ENCODE data around the gene FIG4. TPM values are rescaled to one million over a fixed set of nuclear protein-coding genes. Genes with fewer than 3 reads are reported as not detected.

The FIG4 gene
- total and polyA plus RNA-seq, 4 donors: 10.8 to 20.4 (median 15.5) TPM

GRCh38 chr6:109718991-109719390 lies 27.9 kb downstream of the FIG4 start:
- Histone ChIP-seq H3K4me1 (ENCODE audit: control insufficient read depth in 5 of 5, insufficient read depth in 5 of 5, low read length in 5 of 5) (no peaks in the 10 kb centered on the region), H3K27ac (ENCODE audit: low read depth in 1 of 2, low read length in 1 of 2) (no peak overlapping the region), H3K36me3 (ENCODE audit: control insufficient read depth in 4 of 4, insufficient read depth in 4 of 4, low read length in 4 of 4) (peaks cover 0 to 7% (median 4%) of the 10 kb centered on the region in 4 donors), H3K4me3 (no peak overlapping the region), H3K9ac (ENCODE audit: insufficient read depth in 1 of 2, low read length in 2 of 2) (no peak overlapping the region), H3K9me3 (ENCODE audit: control insufficient read depth in 4 of 4, insufficient read depth in 3 of 4, low read length in 3 of 4) (no peaks in the 10 kb centered on the region), H3K27me3 (ENCODE audit: control insufficient read depth in 3 of 3, insufficient read depth in 3 of 3, low read length in 2 of 3) (no peaks in the 10 kb centered on the region)
- ATAC-seq (ENCODE audit: insufficient read depth, low FRiP score) (no peak), DNase-seq (no peak)
- WGBS, 2 donors: 97 to 98% methylated on average over 5 of the region's 5 CpGs
- no peak for TF ChIP-seq CTCF (IDR thresholded peaks at IDR 0.05; ENCODE audit: control extremely low read depth, extremely low read depth)

- H3K4me3 ChIP-seq: no peak overlapping the region
- no peaks in the 10 kb centered on the region for H3K27me3 ChIP-seq (ENCODE audit: control insufficient read depth in 3 of 3, insufficient read depth in 3 of 3, low read length in 2 of 3)
- 80 to 87% methylated on average over 3 of the region's 3 CpGs for WGBS, 2 donors
- H3K27ac ChIP-seq (ENCODE audit: low read depth in 1 of 2, low read length in 1 of 2): no peak overlapping the region
- H3K9me3 ChIP-seq (ENCODE audit: control insufficient read depth in 4 of 4, insufficient read depth in 3 of 4, low read length in 3 of 4): no peaks in the 10 kb centered on the region
- ATAC-seq (ENCODE audit: insufficient read depth, low FRiP score) (no peak), DNase-seq (no peak)
- peaks cover 0 to 8% (median 5%) of the 10 kb centered on the region in 4 donors for H3K36me3 ChIP-seq (ENCODE audit: control insufficient read depth in 4 of 4, insufficient read depth in 4 of 4, low read length in 4 of 4)
- no peaks in the 10 kb centered on the region for H3K4me1 ChIP-seq (ENCODE audit: control insufficient read depth in 5 of 5, insufficient read depth in 5 of 5, low read length in 5 of 5)
- no peak for TF ChIP-seq CTCF (IDR thresholded peaks at IDR 0.05; ENCODE audit: control extremely low read depth, extremely low read depth)
- H3K9ac ChIP-seq (ENCODE audit: insufficient read depth in 1 of 2, low read length in 2 of 2): no peak overlapping the region
Measured at GRCh38 chr6:109720311-109720710, 29.2 kb downstream of the FIG4 start.

GRCh38 chr6:109722011-109722410 lies 30.9 kb downstream of the FIG4 start:
- DNase-seq: peak in 1 of 3 donors; percentile 13
- Histone ChIP-seq H3K36me3 (ENCODE audit: control insufficient read depth in 4 of 4, insufficient read depth in 4 of 4, low read length in 4 of 4) (peaks cover 0 to 8% (median 4%) of the 10 kb centered on the region in 4 donors), H3K4me3 (no peak overlapping the region), H3K27me3 (ENCODE audit: control insufficient read depth in 3 of 3, insufficient read depth in 3 of 3, low read length in 2 of 3) (no peaks in the 10 kb centered on the region), H3K9ac (ENCODE audit: insufficient read depth in 1 of 2, low read length in 2 of 2) (no peak overlapping the region), H3K9me3 (ENCODE audit: control insufficient read depth in 4 of 4, insufficient read depth in 3 of 4, low read length in 3 of 4) (no peaks in the 10 kb centered on the region), H3K27ac (ENCODE audit: low read depth in 1 of 2, low read length in 1 of 2) (no peak overlapping the region), H3K4me1 (ENCODE audit: control insufficient read depth in 5 of 5, insufficient read depth in 5 of 5, low read length in 5 of 5) (no peaks in the 10 kb centered on the region)
- 87 to 89% methylated on average over 3 of the region's 3 CpGs for WGBS, 2 donors
- TF ChIP-seq CTCF (IDR thresholded peaks at IDR 0.05; ENCODE audit: control extremely low read depth, extremely low read depth): no peak
- ATAC-seq (ENCODE audit: insufficient read depth, low FRiP score): no peak

Measured in lung (tissue), 12 donors.